Sigmoid colon (tissue), 4 donors: ENCODE measurements around the gene DDX25.

ENCODE experiments used
- CTCF ChIP-seq, 4 experiments: fragments of 450-650 bp in 3 of 4; fragments of 200-600 bp in 1 of 4; IDR thresholded peaks; one replicate each; pipeline ENCODE4 v1.5.1; 2016 to 2019; ENCODE audit warnings: antibody characterized with exemption in 4 of 4, mild to moderate bottlenecking in 3 of 4, moderate library complexity in 2 of 4
- POLR2A ChIP-seq, 2 donors: fragments of 450-650 bp; IDR thresholded peaks; one replicate each; pipeline ENCODE4 v1.6.1; 2016; ENCODE audit warnings: antibody characterized with exemption in 2 of 2, mild to moderate bottlenecking in 2 of 2, moderate library complexity in 2 of 2
- POLR2AphosphoS5 ChIP-seq, 4 donors: sonication (generic); formaldehyde crosslinking; IDR thresholded peaks; one replicate each; pipeline ENCODE4 v1.6.1; 2017; ENCODE audit warnings: antibody characterized with exemption in 4 of 4

GRCh38 chr11:125926682-125927081 lies 22.4 kb downstream of the DDX25 start:
- TF ChIP-seq CTCF (IDR thresholded peaks at IDR 0.05), result no peak
- TF ChIP-seq POLR2AphosphoS5 (IDR thresholded peaks at IDR 0.05), result no peak
- no peak for TF ChIP-seq POLR2A (IDR thresholded peaks at IDR 0.05)
